DLD1 (cell line): ENCODE measurements around the gene RNF144A.

ENCODE experiments used
- in situ Hi-C: cut with HindIII; loops from 2 replicates; pipeline ENCODE4 v1.10.0; 2017; ENCODE audit warnings: low sequenced_read_pairs

Gene RNF144A

DNA sequence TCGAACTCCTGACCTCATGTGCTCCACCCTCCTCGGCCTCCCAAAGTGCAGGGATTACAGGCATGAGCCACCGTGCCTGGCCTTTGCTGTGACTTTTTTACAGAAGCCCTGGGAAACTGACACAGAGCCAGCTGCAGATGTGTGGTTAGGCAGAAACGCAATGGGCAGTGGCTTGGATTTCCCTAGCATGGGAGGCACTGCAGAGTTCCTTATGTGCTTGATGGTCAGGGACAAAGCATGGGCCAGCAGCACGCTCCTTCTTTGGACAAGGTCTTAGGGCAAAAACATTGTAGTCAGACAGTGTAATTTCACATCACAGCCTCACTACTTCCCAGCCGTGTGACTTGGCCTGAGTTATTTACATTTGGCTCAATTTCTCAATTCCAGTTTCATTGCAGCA, 153.9 kb downstream of the RNF144A start:
- in situ Hi-C loops, result no loop called here

DNA sequence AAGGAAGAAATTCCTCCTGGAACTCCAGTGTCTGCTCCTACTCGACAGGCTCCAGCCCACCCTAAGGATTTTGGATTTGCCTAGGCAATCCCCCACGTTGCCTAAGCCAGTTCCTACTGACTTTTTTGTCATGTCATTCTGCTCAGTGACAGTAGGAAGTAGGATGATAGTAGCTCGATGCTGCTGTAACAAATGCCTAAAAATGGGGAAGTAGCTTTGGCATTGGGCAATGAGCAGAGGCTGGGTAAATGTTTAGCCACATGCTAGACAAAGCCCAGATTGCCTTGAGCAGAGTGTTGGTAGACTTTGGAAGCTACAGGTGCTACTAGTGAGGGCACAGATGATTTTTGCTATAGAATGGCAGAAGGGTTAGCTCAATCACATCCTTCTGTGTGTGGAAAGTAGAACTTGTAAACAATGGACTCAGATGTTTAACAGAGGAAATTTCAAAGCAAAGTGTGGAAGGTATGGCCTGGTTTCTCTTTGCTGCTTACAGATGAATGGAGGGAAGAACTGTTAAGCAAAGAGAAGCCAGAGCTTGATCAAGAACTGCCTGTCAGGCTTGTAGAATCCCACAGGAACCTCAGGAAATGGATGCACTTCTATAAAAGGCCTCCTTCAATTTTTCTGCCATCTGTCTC, 154.8 kb downstream of the RNF144A start:
- in situ Hi-C loops, result no loop called here

DNA sequence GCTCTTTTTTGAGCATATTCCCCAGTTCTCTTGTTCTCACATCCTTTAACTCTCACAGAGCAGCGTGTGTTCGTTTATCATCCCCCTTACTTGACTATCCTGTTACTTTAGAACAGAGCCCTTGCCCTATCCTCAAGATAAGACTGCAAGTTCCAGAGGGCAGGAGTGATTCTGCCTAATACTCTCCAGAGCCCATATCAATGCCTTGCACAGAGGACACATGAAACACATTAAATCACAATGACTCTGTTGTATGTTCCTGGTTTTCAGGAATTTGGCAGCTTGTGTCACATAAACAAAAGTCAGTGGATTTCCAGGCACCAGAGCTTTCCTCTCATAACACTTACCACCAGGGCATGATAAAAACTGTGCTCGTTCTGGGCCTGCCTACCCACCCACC, 156.7 kb downstream of the RNF144A start:
- in situ Hi-C loops, result no loop called here

DNA sequence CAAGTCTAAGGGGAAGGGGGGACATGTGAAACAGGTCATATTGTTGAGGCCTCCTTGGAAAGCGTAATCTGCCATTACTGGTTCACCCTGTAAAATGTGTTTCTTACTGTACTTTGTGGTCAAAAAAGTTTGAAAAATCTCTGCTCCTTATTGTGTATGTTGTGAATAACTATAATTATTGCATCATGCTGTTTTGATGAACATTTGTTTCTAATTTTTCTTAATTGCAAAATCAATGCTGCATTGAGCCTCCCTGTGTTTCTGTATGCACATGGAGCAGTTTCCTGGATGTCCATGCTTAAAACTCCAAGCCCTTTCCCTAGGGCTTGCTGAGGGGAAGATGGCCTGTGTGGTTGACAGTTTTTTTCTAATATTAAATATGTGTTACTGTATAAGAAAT, 158.6 kb downstream of the RNF144A start:
- in situ Hi-C loops, result no loop called here

DNA sequence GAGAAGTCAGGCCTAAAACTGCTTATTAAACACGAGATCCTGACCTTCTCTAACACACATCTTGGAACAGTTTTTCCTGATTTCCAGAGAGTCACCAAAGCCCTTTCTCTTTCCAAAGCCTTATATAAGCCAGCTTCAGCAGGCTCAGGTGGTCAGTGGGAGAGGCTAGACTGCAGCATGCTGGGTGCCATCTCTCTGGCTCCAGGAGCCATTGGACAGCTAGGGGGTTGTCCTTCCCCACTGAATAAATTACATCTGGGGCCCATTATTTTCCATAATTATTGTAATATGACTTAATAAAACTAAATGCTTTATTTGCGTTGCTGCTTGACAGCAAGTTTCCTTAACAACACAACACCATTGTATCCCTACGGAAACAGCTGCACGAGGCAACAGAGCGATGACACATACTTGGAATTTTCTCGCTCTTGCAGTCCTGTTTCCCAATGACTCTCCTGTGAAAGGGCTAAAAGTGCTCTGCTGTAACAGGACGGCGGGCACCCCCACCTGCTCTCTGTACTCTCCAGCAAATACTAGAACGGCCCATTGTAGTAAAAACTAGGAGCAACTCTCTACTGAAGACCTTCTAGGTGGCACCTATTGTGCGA, 160.6 kb downstream of the RNF144A start:
- in situ Hi-C loops, result no loop called here

DNA sequence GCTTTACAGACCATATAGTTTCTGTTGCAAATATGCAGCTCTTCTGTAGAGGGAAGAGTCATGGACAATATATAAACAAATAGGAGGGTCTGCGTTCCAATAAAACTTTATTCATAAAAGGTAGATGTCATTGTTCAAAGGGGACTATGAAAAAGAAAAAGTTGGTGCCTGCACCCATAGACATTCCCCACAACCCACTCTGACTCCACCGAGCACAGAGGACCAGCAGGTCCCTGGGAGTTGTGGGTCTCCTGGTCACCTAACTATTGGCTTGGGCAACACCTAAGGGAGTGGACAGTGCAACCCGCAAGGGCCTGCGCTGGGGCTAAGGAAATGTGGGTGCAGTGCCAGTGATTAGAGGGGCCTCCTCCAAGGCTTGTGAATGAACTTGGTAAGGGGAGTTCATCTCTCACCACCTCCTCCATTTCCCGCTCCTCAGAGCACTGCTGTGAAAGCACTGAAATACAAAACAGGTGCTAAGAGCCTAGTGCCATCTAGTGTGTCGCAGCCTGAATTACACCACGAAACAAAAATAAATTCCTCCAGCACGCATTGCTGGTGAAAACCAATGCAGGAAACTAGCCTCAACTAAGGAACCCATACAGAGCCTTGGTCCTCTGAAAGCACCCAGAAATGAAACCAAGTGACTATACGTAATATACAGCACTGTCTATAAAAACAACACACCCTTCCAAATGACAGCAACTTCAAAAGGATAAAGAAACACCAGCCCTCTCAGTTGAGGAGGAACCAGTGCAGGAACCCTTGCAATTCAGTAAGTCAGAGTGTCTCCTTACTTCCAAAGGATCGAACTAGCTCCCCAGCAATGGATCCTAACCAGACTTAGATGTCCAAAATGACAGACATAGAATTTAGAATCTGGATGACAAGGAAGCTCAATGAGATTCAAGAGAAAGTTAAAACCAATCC, 166.6 kb downstream of the RNF144A start:
- in situ Hi-C loops, result no loop called here

DNA sequence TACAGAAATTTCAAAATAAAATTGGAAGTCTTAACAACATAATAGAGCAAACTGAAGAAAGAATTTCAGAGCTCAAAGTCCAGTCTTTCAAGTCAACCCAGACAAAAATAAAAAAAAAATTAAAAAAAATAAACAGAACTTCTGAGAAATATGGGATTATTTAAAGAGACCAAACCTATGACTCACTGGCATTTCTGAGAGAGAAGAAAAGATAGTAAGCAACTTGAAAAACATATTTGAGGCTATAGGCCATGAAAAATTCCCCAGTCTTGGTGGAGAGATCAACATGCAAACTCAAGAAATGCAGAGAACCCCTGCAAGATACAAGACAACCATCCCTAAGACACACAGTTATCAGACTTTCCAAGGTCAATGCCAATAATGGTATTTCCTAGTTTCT, 167.4 kb downstream of the RNF144A start:
- in situ Hi-C loops, result no loop called here

DNA sequence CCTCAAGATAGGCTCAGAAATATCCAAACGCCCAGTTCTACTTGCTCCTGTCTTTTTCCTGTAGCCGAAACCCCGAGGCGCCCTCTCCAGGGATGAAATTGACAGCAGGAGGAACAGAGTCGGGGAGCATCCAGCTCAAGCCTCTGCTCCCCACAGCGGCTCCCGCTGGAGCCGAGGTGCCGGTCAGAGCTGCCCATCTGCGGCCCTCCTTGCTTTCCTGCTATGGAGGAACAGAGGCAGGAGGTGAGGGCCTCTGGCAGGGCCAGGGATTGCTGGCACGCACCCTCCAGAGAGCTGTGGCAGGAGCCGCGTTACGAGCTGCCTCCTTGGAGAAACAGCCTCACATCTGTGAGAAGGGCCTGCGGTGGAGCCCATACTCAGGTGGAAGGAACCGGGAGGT, 172.1 kb downstream of the RNF144A start:
- in situ Hi-C loops, result no loop called here

DNA sequence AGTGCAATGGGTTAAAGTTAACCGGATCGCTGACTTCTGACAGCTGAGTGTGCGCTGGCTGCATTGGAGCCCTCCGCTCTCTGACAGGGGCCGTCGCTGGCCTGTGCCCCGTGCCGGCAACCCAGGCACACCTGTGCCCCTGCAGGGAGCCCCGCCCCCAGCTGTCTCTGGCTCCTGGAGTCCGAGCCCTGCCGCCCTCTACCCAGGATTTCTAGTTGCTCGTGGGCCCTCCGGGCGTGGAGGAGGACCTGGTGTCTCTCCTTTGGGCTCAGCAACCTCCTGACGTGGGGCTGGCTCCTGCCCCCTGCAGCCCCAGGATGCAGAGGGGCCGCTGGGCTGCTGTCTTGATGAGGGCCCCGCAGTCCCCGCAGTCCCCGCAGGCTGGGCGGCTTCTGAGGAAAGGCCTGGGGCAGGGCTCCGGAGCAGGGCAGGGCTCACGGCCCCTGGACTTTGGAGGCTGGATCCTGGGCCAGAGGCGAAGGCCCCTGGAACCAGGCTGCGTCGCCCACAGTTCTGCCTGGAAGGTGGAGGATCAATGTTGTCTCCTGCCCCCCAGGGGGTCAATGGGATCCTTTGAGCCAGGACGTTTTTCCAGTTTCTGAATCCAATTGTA, 172.8 kb downstream of the RNF144A start:
- in situ Hi-C loops, result no loop called here

DNA sequence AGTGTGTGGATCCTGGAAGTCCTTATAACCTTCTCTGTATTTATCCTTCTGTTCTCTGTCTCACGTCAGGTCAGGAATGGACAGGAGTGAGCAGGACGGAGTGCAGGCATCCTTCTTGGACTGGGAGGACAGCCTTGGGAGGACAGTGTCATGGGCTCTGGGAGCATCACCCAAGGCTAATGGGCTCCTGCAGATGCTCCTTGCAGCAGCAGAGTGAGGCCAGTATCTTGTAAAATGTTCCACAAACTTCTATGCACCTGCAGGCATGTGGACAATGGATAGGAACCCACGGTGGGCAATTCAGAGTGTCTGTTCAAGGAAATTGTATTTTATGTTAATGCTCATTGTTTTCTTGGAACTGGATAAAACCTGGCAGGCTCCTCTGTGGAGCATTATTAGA, 176.2 kb downstream of the RNF144A start:
- in situ Hi-C loops, result no loop called here
